GM19372 (cell line): ENCODE results near the gene APPL2.
"Not testable (repeated sequence)": the region's sequence is repeated elsewhere in the genome, so short reads cannot be mapped to it uniquely, and the experiment has no call there.

Experiments
- ATAC-seq: cut with Tn5 transposase; IDR thresholded peaks from one replicate; pipeline ENCODE4 v1.9.1; 2021; ENCODE audit warnings: mild to moderate bottlenecking, low read depth, moderate library complexity; ENCODE audit not compliant: unreplicated experiment

The APPL2 gene

GRCh38 chr12:105200385-105200784 is 35.6 kb downstream of the APPL2 start:
- no peak for ATAC-seq

- no peak for ATAC-seq
Measured at GRCh38 chr12:105198961-105199360, 37.0 kb downstream of the APPL2 start.

GRCh38 chr12:105196090-105196489 is 39.9 kb downstream of the APPL2 start:
- ATAC-seq: no peak

GRCh38 chr12:105194947-105195346 is 41.0 kb downstream of the APPL2 start:
- no peak for ATAC-seq

- ATAC-seq: no peak
Measured at GRCh38 chr12:105192624-105193225, 43.2 kb downstream of the APPL2 start.

GRCh38 chr12:105190530-105190929 is 45.4 kb downstream of the APPL2 start:
- no peak for ATAC-seq

GRCh38 chr12:105189293-105189692 is 46.7 kb downstream of the APPL2 start:
- no peak for ATAC-seq

- ATAC-seq: not testable (repeated sequence)
Measured at GRCh38 chr12:105183976-105184375, 52.0 kb downstream of the APPL2 start.

- ATAC-seq: not testable (repeated sequence)
Measured at GRCh38 chr12:105183406-105183805, 52.6 kb downstream of the APPL2 start.

- ATAC-seq: not testable (repeated sequence)
Measured at GRCh38 chr12:105179114-105179513, 56.9 kb downstream of the APPL2 start.

GRCh38 chr12:105177208-105177607 is 58.8 kb downstream of the APPL2 start:
- ATAC-seq: no peak

- no peak for ATAC-seq
Measured at GRCh38 chr12:105175397-105175990, 60.5 kb downstream of the APPL2 start.

- ATAC-seq: no peak
Measured at GRCh38 chr12:105171691-105172436, 64.1 kb downstream of the APPL2 start.

GRCh38 chr12:105170139-105170538 is 65.8 kb downstream of the APPL2 start:
- ATAC-seq: no peak

- no peak for ATAC-seq
Measured at GRCh38 chr12:105168006-105168405, 68.0 kb downstream of the APPL2 start.

GRCh38 chr12:105167346-105167745 is 68.6 kb downstream of the APPL2 start:
- ATAC-seq: no peak

- ATAC-seq: no peak
Measured at GRCh38 chr12:105166736-105167135, 69.2 kb downstream of the APPL2 start.

- ATAC-seq: no peak
Measured at GRCh38 chr12:105164068-105164467, 71.9 kb downstream of the APPL2 start.

- no peak for ATAC-seq
Measured at GRCh38 chr12:105162174-105162573, 73.8 kb downstream of the APPL2 start.

- ATAC-seq: no peak
Measured at GRCh38 chr12:105158876-105159275, 77.1 kb downstream of the APPL2 start.

- no peak for ATAC-seq
Measured at GRCh38 chr12:105157606-105158005, 78.4 kb downstream of the APPL2 start.

- ATAC-seq: no peak
Measured at GRCh38 chr12:105156260-105156659, 79.7 kb downstream of the APPL2 start.
